Right lobe of liver (tissue), 4 donors: ENCODE results near the gene METAP1D.

ENCODE experiments used
- POLR2A ChIP-seq: fragments of 450-650 bp; IDR thresholded peaks from one replicate; pipeline ENCODE4 v1.6.1; 2017; ENCODE audit warnings: antibody characterized with exemption, mild to moderate bottlenecking
- TF ChIP-seq, protein P1 (sequence below), 4 donors: fragments of 200-600 bp in 3 of 4; fragments of 450-650 bp in 1 of 4; IDR thresholded peaks; one replicate each; pipeline versions ENCODE4 v1.5.1 to v1.8.0; 2016 to 2022; ENCODE audit warnings: antibody characterized with exemption in 4 of 4, mild to moderate bottlenecking in 2 of 4
- donor health status: DM: no; HTN: no; CAD: no.
- donor health status: DM: no; HTN: no; CAD: no.
- donor health status: DM: no; HTN: yes; CAD: no.

DNA sequence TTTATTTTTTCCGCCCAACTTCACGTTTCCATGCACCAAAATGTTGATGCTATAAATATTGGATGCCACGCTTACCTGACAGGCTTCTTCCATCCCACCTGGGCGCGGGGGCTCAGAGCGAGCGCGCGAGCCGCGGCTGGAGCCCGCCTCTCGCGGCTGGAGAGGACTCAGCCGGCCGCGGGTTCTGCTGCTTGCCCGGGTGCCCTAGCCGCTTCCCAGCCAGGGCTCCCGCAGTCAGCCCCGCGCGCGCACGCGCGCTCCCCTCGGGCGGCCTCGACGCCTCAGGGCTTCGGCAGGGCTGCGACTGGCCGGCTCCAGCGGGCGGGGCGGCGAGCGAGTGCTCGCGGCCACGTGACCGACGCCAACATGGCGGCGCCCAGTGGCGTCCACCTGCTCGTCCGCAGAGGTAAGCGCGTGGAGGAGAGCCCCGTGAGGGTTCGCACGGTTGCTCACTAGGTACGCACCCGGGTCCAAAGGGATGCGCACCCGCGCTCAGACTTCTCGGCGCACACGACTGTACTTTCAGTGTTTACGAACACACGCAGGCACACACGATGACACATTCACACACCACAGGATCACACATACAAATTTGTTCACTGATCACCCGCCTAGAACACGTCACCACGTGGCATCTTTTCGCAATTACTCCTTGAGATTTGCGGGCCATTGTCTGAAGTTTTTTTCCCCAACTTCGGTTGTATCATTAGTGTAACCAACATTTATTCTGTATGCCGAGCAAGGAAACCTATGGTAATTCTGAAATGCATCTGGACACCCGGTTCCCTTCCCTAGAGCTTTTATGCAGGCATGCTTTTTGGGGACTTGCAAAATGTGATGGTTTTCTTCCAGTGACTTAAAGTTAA lies at the start of gene METAP1D:
- TF ChIP-seq, protein P1, sequence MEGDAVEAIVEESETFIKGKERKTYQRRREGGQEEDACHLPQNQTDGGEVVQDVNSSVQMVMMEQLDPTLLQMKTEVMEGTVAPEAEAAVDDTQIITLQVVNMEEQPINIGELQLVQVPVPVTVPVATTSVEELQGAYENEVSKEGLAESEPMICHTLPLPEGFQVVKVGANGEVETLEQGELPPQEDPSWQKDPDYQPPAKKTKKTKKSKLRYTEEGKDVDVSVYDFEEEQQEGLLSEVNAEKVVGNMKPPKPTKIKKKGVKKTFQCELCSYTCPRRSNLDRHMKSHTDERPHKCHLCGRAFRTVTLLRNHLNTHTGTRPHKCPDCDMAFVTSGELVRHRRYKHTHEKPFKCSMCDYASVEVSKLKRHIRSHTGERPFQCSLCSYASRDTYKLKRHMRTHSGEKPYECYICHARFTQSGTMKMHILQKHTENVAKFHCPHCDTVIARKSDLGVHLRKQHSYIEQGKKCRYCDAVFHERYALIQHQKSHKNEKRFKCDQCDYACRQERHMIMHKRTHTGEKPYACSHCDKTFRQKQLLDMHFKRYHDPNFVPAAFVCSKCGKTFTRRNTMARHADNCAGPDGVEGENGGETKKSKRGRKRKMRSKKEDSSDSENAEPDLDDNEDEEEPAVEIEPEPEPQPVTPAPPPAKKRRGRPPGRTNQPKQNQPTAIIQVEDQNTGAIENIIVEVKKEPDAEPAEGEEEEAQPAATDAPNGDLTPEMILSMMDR (IDR thresholded peaks at IDR 0.05): no peak
- TF ChIP-seq POLR2A: peak; percentile 66
